Heart left ventricle (tissue), 16 donors: ENCODE results near the gene NAA25. TPM values are rescaled to one million over a fixed set of nuclear protein-coding genes. Genes with fewer than 3 reads are reported as not detected.

Experiments used
- ATAC-seq, 4 donors: fragments of 200-7000 bp; cut with Tn5 transposase; one replicate each; pipeline ENCODE4 v1.9.1; 2020 to 2022; ENCODE audit warnings: moderate library complexity in 4 of 4, mild to moderate bottlenecking in 3 of 4, moderate number of reproducible peaks in 1 of 4
- DNase-seq, 5 donors: peaks; one replicate each; pipeline ENCODE4 v3.0.0-alpha.2; 2020
- H3K27ac ChIP-seq, 12 donors: fragments of 200-600 bp; sonication (generic) in 4 of 12; one replicate each; pipeline versions ENCODE4 v1.5.0 to v1.8.0; 2016 to 2022; ENCODE audit warnings: mild to moderate bottlenecking in 2 of 12
- H3K27me3 ChIP-seq, 9 donors: fragments of 200-600 bp; sonication (generic) in 2 of 9; one replicate each; pipeline versions ENCODE4 v1.5.1 to v1.8.0; 2016 to 2022; ENCODE audit warnings: mild to moderate bottlenecking in 3 of 9
- H3K36me3 ChIP-seq, 9 donors: fragments of 200-600 bp; sonication (generic) in 2 of 9; one replicate each; pipeline versions ENCODE4 v1.5.0 to v1.8.0; 2018 to 2022; ENCODE audit warnings: mild to moderate bottlenecking in 2 of 9
- H3K4me1 ChIP-seq, 12 donors: fragments of 200-600 bp; sonication (generic) in 4 of 12; one replicate each; pipeline versions ENCODE4 v1.5.0 to v1.8.0; 2016 to 2022; ENCODE audit warnings: mild to moderate bottlenecking in 3 of 12
- H3K4me3 ChIP-seq, 12 donors: fragments of 200-600 bp; sonication (generic) in 4 of 12; one replicate each; pipeline versions ENCODE4 v1.5.0 to v1.8.0; 2017 to 2022; ENCODE audit warnings: mild to moderate bottlenecking in 9 of 12, moderate library complexity in 4 of 12
- H3K9me3 ChIP-seq, 12 donors: fragments of 200-600 bp; sonication (generic) in 4 of 12; one replicate each; pipeline versions ENCODE4 v1.5.0 to v1.8.0; 2016 to 2022; ENCODE audit warnings: mild to moderate bottlenecking in 1 of 12
- POLR2A ChIP-seq, 2 donors: fragments of 450-650 bp; IDR thresholded peaks; one replicate each; pipeline ENCODE4 v1.6.1; 2017; ENCODE audit warnings: antibody characterized with exemption in 2 of 2, mild to moderate bottlenecking in 2 of 2, moderate library complexity in 2 of 2
- WGBS, 4 donors: extraction: QIAGEN DNeasy Blood & Tissue Kit in 2 of 4; methylation state at CpG; one replicate each; pipeline versions ENCODE4 v1.1.5 to v1.1.7; 2013 to 2018; 5-methylcytosine and 5-hydroxymethylcytosine counted together
- intact Hi-C, 10 donors: fragments of 100-400 bp; cut with DNase I; formaldehyde crosslinking; loops; one replicate each; pipeline versions ENCODE4 v1.11.1 to v1.14.2; 2022
- polyA plus RNA-seq, 2 donors: library from polyadenylated mRNA; stranded (reverse); fragments of 200-250 nt; gene quantifications; one replicate each; pipeline ENCODE4 v1.2.3, GENCODE V29; 2013
- total RNA-seq, 9 donors: library from RNA; depleted of rRNA in 2 of 9; stranded (reverse); fragments of >200 nt in 2 of 9; fragmentation: NEBNext Ultra II Directional in 3 of 9; extraction: Animal tissue kit (Norgen Biotek cat#: 25700) in 3 of 9; gene quantifications; one replicate each; pipeline versions ENCODE4 v1.1.0 to v1.2.4, GENCODE V29; 2016 to 2023
- TF ChIP-seq, protein P1 (sequence below), 12 donors: fragments of 200-600 bp; sonication (generic) in 4 of 12; IDR thresholded peaks; one replicate each; pipeline versions ENCODE4 v1.5.0 to v1.8.0; 2018 to 2022; ENCODE audit warnings: antibody characterized with exemption in 12 of 12, mild to moderate bottlenecking in 5 of 12
- donor health status: ischemic (EF 13 %, LVEDD 7.1; RV severe dilation, severe dysfunction).
- donor health status: healthy with polysubstance abuse.
- donor health status: DM: no; HTN: yes; CAD: no.
- donor health status: DM: no; HTN: no; CAD: no.
- donor health status: ischemic (EF 25% LVEDD 6.9; RV normal size, moderate dysfunction).
- donor health status: ischemic (EF 25% LVEDD 5.7; RV mildly dilated, moderate dysfunction).
- donor health status: healthy.
- donor health status: DM: yes; HTN: yes; CAD: no.
- donor health status: ischemic (EF 35%, LVEDD 5.7; RV mildly dilated, moderate dysfunction).
- donor health status: nonischemic (EF 11% LVEDD 7.7; RV severe dilation, severe dysfunction).
- donor health status: DM: yes; HTN: yes; CAD: no.
- donor health status: PGD.
- donor health status: ischemic (EF 29% LVEDD 5.4; RV normal size, mild dysfunction).
- donor health status: nonischemic (EF 23%, LVEDD 6.1; RV moderate dilation, normal function).

Gene NAA25
- total and polyA plus RNA-seq, 11 donors = 5.0 to 25.9 (median 14.4) TPM

GRCh38 chr12:111992464-111992863 is 116.1 kb downstream of the NAA25 start:
- peak overlapping the region in 1 of 12 donors; percentile 73 for H3K27ac ChIP-seq
- peaks cover 0 to 22% (median 0%) of the 10 kb centered on the region in 9 donors for H3K36me3 ChIP-seq
- H3K9me3 ChIP-seq = no peaks in the 10 kb centered on the region
- H3K4me3 ChIP-seq = no peak overlapping the region
- whole genome bisulfite sequencing, 4 donors = 70 to 83% (median 76%) methylated on average over 6 of the region's 6 CpGs
- peaks cover 0 to 45% (median 11%) of the 10 kb centered on the region in 12 donors for H3K4me1 ChIP-seq
- H3K27me3 ChIP-seq = no peaks in the 10 kb centered on the region
- intact Hi-C loops = loop anchor here in 1 of 10 donors (5.0 kb wide), 1 partner anchor 40 kb away; no protein-coding TSS in a partner anchor
- DNase-seq (no peak), ATAC-seq (no peak)
- no peak for TF ChIP-seq POLR2A (IDR thresholded peaks at IDR 0.05)
- TF ChIP-seq, protein P1, sequence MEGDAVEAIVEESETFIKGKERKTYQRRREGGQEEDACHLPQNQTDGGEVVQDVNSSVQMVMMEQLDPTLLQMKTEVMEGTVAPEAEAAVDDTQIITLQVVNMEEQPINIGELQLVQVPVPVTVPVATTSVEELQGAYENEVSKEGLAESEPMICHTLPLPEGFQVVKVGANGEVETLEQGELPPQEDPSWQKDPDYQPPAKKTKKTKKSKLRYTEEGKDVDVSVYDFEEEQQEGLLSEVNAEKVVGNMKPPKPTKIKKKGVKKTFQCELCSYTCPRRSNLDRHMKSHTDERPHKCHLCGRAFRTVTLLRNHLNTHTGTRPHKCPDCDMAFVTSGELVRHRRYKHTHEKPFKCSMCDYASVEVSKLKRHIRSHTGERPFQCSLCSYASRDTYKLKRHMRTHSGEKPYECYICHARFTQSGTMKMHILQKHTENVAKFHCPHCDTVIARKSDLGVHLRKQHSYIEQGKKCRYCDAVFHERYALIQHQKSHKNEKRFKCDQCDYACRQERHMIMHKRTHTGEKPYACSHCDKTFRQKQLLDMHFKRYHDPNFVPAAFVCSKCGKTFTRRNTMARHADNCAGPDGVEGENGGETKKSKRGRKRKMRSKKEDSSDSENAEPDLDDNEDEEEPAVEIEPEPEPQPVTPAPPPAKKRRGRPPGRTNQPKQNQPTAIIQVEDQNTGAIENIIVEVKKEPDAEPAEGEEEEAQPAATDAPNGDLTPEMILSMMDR (IDR thresholded peaks at IDR 0.05) = no peak

GRCh38 chr12:111991946-111992345 is 116.6 kb downstream of the NAA25 start:
- H3K9me3 ChIP-seq = no peaks in the 10 kb centered on the region
- DNase-seq (no peak), ATAC-seq (no peak)
- intact Hi-C loops = loop anchor here in 1 of 10 donors (5.0 kb wide), 1 partner anchor 40 kb away; no protein-coding TSS in a partner anchor
- peaks cover 0 to 22% (median 0%) of the 10 kb centered on the region in 9 donors for H3K36me3 ChIP-seq
- no peaks in the 10 kb centered on the region for H3K27me3 ChIP-seq
- TF ChIP-seq POLR2A (IDR thresholded peaks at IDR 0.05) = no peak
- TF ChIP-seq, protein P1 (IDR thresholded peaks at IDR 0.05) = no peak
- H3K4me1 ChIP-seq = peaks cover 0 to 41% (median 7%) of the 10 kb centered on the region in 12 donors
- 89 to 98% (median 93%) methylated on average over 4 of the region's 4 CpGs for WGBS, 4 donors
- H3K4me3 ChIP-seq = no peak overlapping the region
- H3K27ac ChIP-seq = peak overlapping the region in 1 of 12 donors; percentile 73

GRCh38 chr12:111991535-111991934 is 117.0 kb downstream of the NAA25 start:
- H3K4me1 ChIP-seq = peaks cover 0 to 37% (median 7%) of the 10 kb centered on the region in 12 donors
- peaks cover 0 to 22% (median 0%) of the 10 kb centered on the region in 9 donors for H3K36me3 ChIP-seq
- H3K27me3 ChIP-seq = no peaks in the 10 kb centered on the region
- ATAC-seq = no peak
- no peak for DNase-seq
- peak overlapping the region in 1 of 12 donors; percentile 73 for H3K27ac ChIP-seq
- H3K4me3 ChIP-seq = no peak overlapping the region
- H3K9me3 ChIP-seq = no peaks in the 10 kb centered on the region
- TF ChIP-seq, protein P1 (IDR thresholded peaks at IDR 0.05) = no peak
- TF ChIP-seq POLR2A (IDR thresholded peaks at IDR 0.05) = no peak
- 62 to 89% (median 85%) methylated on average over 2 of the region's 2 CpGs for WGBS, 4 donors
- intact Hi-C loops = loop anchor here in 1 of 10 donors (5.0 kb wide), 1 partner anchor 39 kb away; no protein-coding TSS in a partner anchor

DNA sequence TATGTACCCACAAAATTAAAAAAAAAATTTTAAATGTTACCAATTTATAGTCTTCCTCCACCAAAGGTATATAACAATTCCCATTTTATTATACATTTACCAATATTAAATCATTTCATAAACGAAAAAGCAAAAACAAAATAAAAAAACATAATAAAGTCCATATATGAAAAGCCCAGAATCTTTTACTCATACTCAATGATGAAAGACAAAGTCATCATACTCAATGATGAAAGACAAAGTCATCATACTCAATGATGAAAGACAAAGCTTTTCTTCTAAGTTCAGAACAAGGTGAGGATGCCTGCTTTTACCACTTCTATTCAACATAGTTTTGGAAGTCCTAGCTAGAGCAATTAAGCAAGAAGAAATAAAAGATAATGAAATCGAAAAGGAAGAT is 123.8 kb downstream of the NAA25 start:
- H3K9me3 ChIP-seq = no peaks in the 10 kb centered on the region
- no peak for DNase-seq
- no peak overlapping the region for H3K4me3 ChIP-seq
- ATAC-seq = no peak
- TF ChIP-seq, protein P1 (IDR thresholded peaks at IDR 0.05) = no peak
- no peak for TF ChIP-seq POLR2A (IDR thresholded peaks at IDR 0.05)
- no peak overlapping the region for H3K27ac ChIP-seq
- 79 to 86% (median 82%) methylated on average over 2 of the region's 2 CpGs for whole genome bisulfite sequencing, 4 donors
- no peaks in the 10 kb centered on the region for H3K27me3 ChIP-seq
- intact Hi-C loops = no loop called here
- H3K4me1 ChIP-seq = peaks cover 0 to 3% (median 0%) of the 10 kb centered on the region in 12 donors
- H3K36me3 ChIP-seq = peaks cover 0 to 9% (median 2%) of the 10 kb centered on the region in 9 donors
